GM12878 (cell line): Measurements from ENCODE around the gene CMSS1. TPM values are rescaled to one million over a fixed set of nuclear protein-coding genes. Genes with fewer than 3 reads are reported as not detected.

Experiments used
- ATAC-seq: fragments of 200-7000 bp; cut with Tn5 transposase; 3 replicates; pipeline ENCODE4 v1.9.1; 2020; ENCODE audit warnings: mild to moderate bottlenecking, moderate library complexity
- BruUV-seq: library from RNA; stranded (reverse); fragments of 400-500 nt; replicated peaks from 2 replicates; lab custom pipeline; 2021; lab: Mats Ljungman, UMichigan
- CTCF ChIA-PET: fragments of 300-600 bp; sonication (Branson Sonifier 250); formaldehyde crosslinking; extraction: SDS; loops from one replicate; lab custom pipeline; 2021; ENCODE audit warnings: inconsistent platforms; lab: Yijun Ruan, JAX
- POLR2A ChIA-PET: fragments of 350-600 bp; formaldehyde crosslinking; extraction: SDS; loops from one replicate; lab custom pipeline; 2021; ENCODE audit warnings: inconsistent platforms; lab: Charles Lee
- RAD21 ChIA-PET: fragments of 300-600 bp; sonication (Branson Sonifier 250); formaldehyde crosslinking; loops from one replicate; lab custom pipeline; 2023; ENCODE audit warnings: antibody characterized with exemption; ENCODE audit not compliant: unreplicated experiment; lab: Charles Lee
- SMC1A ChIA-PET: fragments of 300-600 bp; sonication (Branson Sonifier 250); formaldehyde crosslinking; loops from one replicate; lab custom pipeline; 2023; ENCODE audit not compliant: unreplicated experiment, uncharacterized antibody; lab: Charles Lee
- DNase-seq: peaks from one replicate; pipeline ENCODE4 v3.0.0-alpha.2; 2011; ENCODE audit warnings: low read depth, low spot score
- FAIRE-seq: peaks from 3 replicates; lab custom pipeline; 2011; peaks lifted over from hg19 to GRCh38; lab: Jason Lieb, UNC
- H2AFZ ChIP-seq: 2 replicates; pipeline ENCODE4 v1.6.0; 2011; ENCODE audit warnings: low read depth, low read length, control low read depth; ENCODE audit not compliant: control insufficient read depth
- H3K27ac ChIP-seq: 2 replicates; pipeline ENCODE4 v1.5.1; 2011; ENCODE audit warnings: control low read depth; ENCODE audit not compliant: control insufficient read depth, insufficient read depth
- H3K27me3 ChIP-seq, 2 experiments: replicated peaks in 1 of 2; 2 replicates each; pipeline versions ENCODE4 v1.6.0 to v1.6.1; 2011; ENCODE audit warnings: low read length in 1 of 2; ENCODE audit not compliant: control insufficient read depth in 2 of 2, insufficient read depth in 2 of 2
- H3K36me3 ChIP-seq, 2 experiments: 2 replicates each; pipeline ENCODE4 v1.5.1; 2011; ENCODE audit warnings: low read length in 1 of 2; ENCODE audit not compliant: control insufficient read depth in 2 of 2, insufficient read depth in 2 of 2
- H3K4me1 ChIP-seq: 2 replicates; pipeline ENCODE4 v1.6.1; 2011; ENCODE audit warnings: mild to moderate bottlenecking, low read length, moderate library complexity, mixed read lengths; ENCODE audit not compliant: control insufficient read depth, insufficient read depth
- H3K4me2 ChIP-seq: 2 replicates; pipeline ENCODE4 v1.6.0; 2011; ENCODE audit warnings: control low read depth; ENCODE audit not compliant: control insufficient read depth, insufficient read depth
- H3K4me3 ChIP-seq: fragments of 200-600 bp; sonication (generic); 2 replicates; pipeline ENCODE4 v1.5.1; 2016
- H3K79me2 ChIP-seq: 2 replicates; pipeline ENCODE4 v1.6.0; 2011; ENCODE audit warnings: low read length; ENCODE audit not compliant: control insufficient read depth, insufficient read depth
- H3K9ac ChIP-seq: 2 replicates; pipeline ENCODE4 v1.8.0; 2011; ENCODE audit warnings: low read length, control low read depth, mixed read lengths; ENCODE audit not compliant: control insufficient read depth, insufficient read depth
- H3K9me3 ChIP-seq: replicated peaks from 3 replicates; pipeline ENCODE4 v1.5.1; 2011; ENCODE audit warnings: mild to moderate bottlenecking, low read length; ENCODE audit not compliant: control insufficient read depth, insufficient read depth
- H4K20me1 ChIP-seq: 2 replicates; pipeline ENCODE4 v1.6.0; 2011; ENCODE audit not compliant: control insufficient read depth, insufficient read depth
- ATF3 ChIP-seq: IDR thresholded peaks from 2 replicates; pipeline ENCODE4 v1.6.1; 2011; ENCODE audit warnings: low read depth, mild to moderate bottlenecking, low read length, moderate library complexity, borderline replicate concordance; ENCODE audit errors: extremely low read depth
- CTCF ChIP-seq, 3 experiments: IDR thresholded peaks in 2 of 3; conservative IDR thresholded peaks in 1 of 3; 2 replicates each; pipeline ENCODE4 v1.5.1; 2011; ENCODE audit warnings: low read depth in 3 of 3, low read length in 3 of 3, mild to moderate bottlenecking in 3 of 3, control low read depth in 2 of 3, moderate library complexity in 2 of 3, inconsistent platforms in 1 of 3, mixed read lengths in 1 of 3; ENCODE audit not compliant: control insufficient read depth in 2 of 3, insufficient read depth in 1 of 3; ENCODE audit errors: extremely low read depth in 1 of 3
- MYB ChIP-seq: fragments of 150-350 bp; IDR thresholded peaks from 2 replicates; pipeline ENCODE4 v1.6.1; 2014; ENCODE audit warnings: mild to moderate bottlenecking, low read depth, low read length, borderline replicate concordance
- NR2C1 ChIP-seq: fragments of 450-650 bp; IDR thresholded peaks from 2 replicates; pipeline ENCODE4 v1.6.1; 2017; ENCODE audit warnings: antibody characterized with exemption, mild to moderate bottlenecking, moderate library complexity
- RAD51 ChIP-seq: fragments of 450-650 bp; IDR thresholded peaks from 2 replicates; pipeline ENCODE4 v1.6.1; 2016; ENCODE audit warnings: moderate library complexity, mild to moderate bottlenecking, inconsistent platforms
- SMC3 ChIP-seq: IDR thresholded peaks from 2 replicates; pipeline ENCODE4 v1.6.1; 2011; ENCODE audit warnings: low read length, improper control_type of control experiment, borderline replicate concordance
- STAT1 ChIP-seq: fragments of 450-650 bp; conservative IDR thresholded peaks from 2 replicates; pipeline ENCODE4 v1.6.1; 2014; ENCODE audit warnings: antibody characterized with exemption, mild to moderate bottlenecking
- TCF7 ChIP-seq: IDR thresholded peaks from 2 replicates; pipeline ENCODE4 v1.6.1; 2014; ENCODE audit warnings: antibody characterized with exemption, borderline replicate concordance
- ZNF384 ChIP-seq: IDR thresholded peaks from 2 replicates; pipeline ENCODE4 v1.6.1; 2012; ENCODE audit warnings: low read depth, mild to moderate bottlenecking, low read length, improper control_type of control experiment, borderline replicate concordance
- WGBS: methylation state at CpG from one replicate; pipeline ENCODE4 v1.1.6; 2016; ENCODE audit warnings: low lambda C conversion rate; ENCODE audit not compliant: insufficient replicate concordance, insufficient coverage; ENCODE audit errors: missing lambda C conversion rate; 5-methylcytosine and 5-hydroxymethylcytosine counted together
- in situ Hi-C: fragments of 300-500 bp; cut with MboI; formaldehyde crosslinking; loops from 9 replicates; pipeline ENCODE4 v1.14.3; 2018; ENCODE audit warnings: mixed read lengths
- intact Hi-C: fragments of 100-400 bp; cut with micrococcal nuclease; formaldehyde crosslinking; loops from one replicate; pipeline ENCODE4 v1.14.2; 2022; ENCODE audit not compliant: unreplicated experiment
- polyA plus RNA-seq, 11 experiments: library from polyadenylated mRNA; depleted of rRNA in 4 of 11; unstranded in 6 of 11; stranded (reverse) in 5 of 11; fragments of >200 nt; fragmentation: Nextera tagmentation in 4 of 11; fragmentation: Illumina TruSeq in 1 of 11; extraction: Ambion mirVana in 4 of 11; extraction: Trizol in 1 of 11; gene quantifications; 1 replicate in 1 of 11; 2 replicates in 10 of 11; pipeline versions ENCODE4 v1.2.1 to v1.2.3, GENCODE V29; 2011 to 2016; ENCODE audit warnings: inconsistent platforms in 2 of 11, missing spikeins in 2 of 11, low read depth in 1 of 11
- total RNA-seq, 4 experiments: library from RNA; depleted of rRNA in 3 of 4; stranded (reverse); fragments of >200 nt in 3 of 4; fragmentation: Illumina TruSeq in 1 of 4; extraction: Trizol in 1 of 4; gene quantifications; 2 replicates each; pipeline versions ENCODE4 v1.2.1 to v1.2.3, GENCODE V29; 2013 to 2021
- TF ChIP-seq, protein P1 (sequence below): fragments of 450-650 bp; IDR thresholded peaks from 2 replicates; pipeline ENCODE4 v1.6.1; 2017; ENCODE audit warnings: low read depth, mild to moderate bottlenecking, moderate library complexity
- TF ChIP-seq, protein P2 (sequence below): fragments of 150-350 bp; IDR thresholded peaks from 2 replicates; pipeline ENCODE4 v1.6.1; 2014; ENCODE audit warnings: mild to moderate bottlenecking, low read depth, low read length
- TF ChIP-seq, protein P3 (sequence below): fragments of 450-650 bp; IDR thresholded peaks from 2 replicates; pipeline ENCODE4 v1.6.1; 2017; ENCODE audit warnings: borderline replicate concordance
- TF ChIP-seq, protein P4 (sequence below): IDR thresholded peaks from 2 replicates; pipeline ENCODE4 v1.6.1; 2012; ENCODE audit warnings: low read depth, low read length, improper control_type of control experiment

Gene CMSS1
- total and polyA plus RNA-seq, 10 of the 15 experiments (the other 5 are each of a cell fraction or from before 2014, with no cell fraction given) = 31.0 to 118 (median 70.1) TPM

DNA sequence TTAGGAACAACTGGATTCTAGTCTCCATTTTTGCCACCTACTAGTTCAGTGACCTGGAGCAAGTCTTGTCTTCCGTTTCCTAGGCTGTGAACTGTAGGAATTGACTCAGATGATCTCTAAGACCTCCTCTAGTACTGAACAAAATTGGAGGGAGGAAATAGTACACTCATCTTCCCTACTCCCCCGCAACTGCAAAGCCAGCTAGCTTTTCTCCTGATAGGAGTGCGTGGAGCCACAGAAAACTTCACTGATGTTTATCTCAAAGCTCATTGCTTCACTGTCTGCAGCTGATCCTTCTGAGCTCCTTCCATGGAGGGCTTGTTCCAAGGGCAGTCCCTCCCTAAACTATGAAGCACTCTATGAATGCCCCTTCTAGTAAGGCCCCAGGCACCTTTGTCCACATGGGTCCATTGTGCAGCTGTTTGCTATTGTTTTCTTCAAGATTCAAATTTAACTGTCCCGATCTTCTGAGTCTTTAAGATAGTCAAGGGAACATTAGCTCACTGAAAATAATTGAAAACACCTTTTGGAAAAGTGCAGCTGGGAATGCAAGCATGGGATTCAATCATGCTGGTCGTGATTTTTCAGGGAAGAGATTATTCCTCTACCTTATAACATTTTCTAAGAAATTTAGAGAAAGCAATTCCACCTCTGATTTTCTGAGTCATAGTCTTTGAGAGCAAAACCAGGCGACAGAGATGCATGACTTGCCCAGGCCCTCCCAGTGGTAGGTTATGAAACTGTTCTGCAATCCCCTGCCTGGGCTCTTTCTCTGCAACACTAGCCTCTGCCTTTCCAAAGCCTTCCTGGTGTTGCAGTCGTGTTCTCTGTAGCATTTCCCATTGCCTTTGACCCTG is 272.4 kb downstream of the CMSS1 start:
- FAIRE-seq (peak; percentile 38), ATAC-seq (peak; percentile 90), DNase-seq (no peak)
- intact Hi-C loops (no loop called here), in situ Hi-C loops (no loop called here)
- no TSS peak for BruUV-seq
- POLR2A ChIA-PET = interaction anchor here (0.9 kb wide), 1 partner anchor 32 kb away, joined by 3 read pairs; no protein-coding TSS in a partner anchor
- H3K4me1 ChIP-seq = peaks cover 18% of the 10 kb centered on the region
- H2AFZ ChIP-seq = no peak overlapping the region
- no peaks in the 10 kb centered on the region for H4K20me1 ChIP-seq
- no peaks in the 10 kb centered on the region for H3K27me3 ChIP-seq
- 58% methylated on average over 7 of the region's 7 CpGs for WGBS
- RAD21 ChIA-PET = interaction anchor here (0.6 to 1.9 kb wide), 5 partner anchors 14 to 258 kb away, joined by 3 to 12 read pairs (median 4); no protein-coding TSS in a partner anchor
- no peak overlapping the region for H3K27ac ChIP-seq
- no peaks in the 10 kb centered on the region for H3K79me2 ChIP-seq
- no peak overlapping the region for H3K9ac ChIP-seq
- H3K4me2 ChIP-seq = no peak overlapping the region
- CTCF ChIA-PET = interaction anchor here (0.8 to 3.8 kb wide), 12 partner anchors 8 to 258 kb away, joined by 3 to 26 read pairs (median 7); no protein-coding TSS in a partner anchor
- H3K4me3 ChIP-seq = no peak overlapping the region
- SMC1A ChIA-PET = interaction anchor here (0.9 to 4.2 kb wide), 9 partner anchors 10 to 258 kb away, joined by 3 to 31 read pairs (median 8); no protein-coding TSS in a partner anchor
- H3K9me3 ChIP-seq = no peaks in the 10 kb centered on the region
- no peaks in the 10 kb centered on the region for H3K36me3 ChIP-seq
- TF ChIP-seq ZNF384 (no peak), TCF7 (no peak), STAT1 (no peak), SMC3 (peak; percentile 54; the same call in 1 of the 2 replicates), RAD51 (no peak), NR2C1 (no peak), MYB (no peak), CTCF (IDR thresholded peaks at IDR 0.05 in 2 of 3, conservative IDR thresholded peaks at IDR 0.05 in 1 of 3; ENCODE audit: control insufficient read depth in 2 of 3, extremely low read depth in 1 of 3, insufficient read depth in 1 of 3, low read depth in 3 of 3, low read length in 3 of 3) (peak; percentile 32 to 73 (median 72)), ATF3 (no peak)
- TF ChIP-seq, protein P1, sequence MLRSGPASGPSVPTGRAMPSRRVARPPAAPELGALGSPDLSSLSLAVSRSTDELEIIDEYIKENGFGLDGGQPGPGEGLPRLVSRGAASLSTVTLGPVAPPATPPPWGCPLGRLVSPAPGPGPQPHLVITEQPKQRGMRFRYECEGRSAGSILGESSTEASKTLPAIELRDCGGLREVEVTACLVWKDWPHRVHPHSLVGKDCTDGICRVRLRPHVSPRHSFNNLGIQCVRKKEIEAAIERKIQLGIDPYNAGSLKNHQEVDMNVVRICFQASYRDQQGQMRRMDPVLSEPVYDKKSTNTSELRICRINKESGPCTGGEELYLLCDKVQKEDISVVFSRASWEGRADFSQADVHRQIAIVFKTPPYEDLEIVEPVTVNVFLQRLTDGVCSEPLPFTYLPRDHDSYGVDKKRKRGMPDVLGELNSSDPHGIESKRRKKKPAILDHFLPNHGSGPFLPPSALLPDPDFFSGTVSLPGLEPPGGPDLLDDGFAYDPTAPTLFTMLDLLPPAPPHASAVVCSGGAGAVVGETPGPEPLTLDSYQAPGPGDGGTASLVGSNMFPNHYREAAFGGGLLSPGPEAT = no peak
- TF ChIP-seq, protein P2, sequence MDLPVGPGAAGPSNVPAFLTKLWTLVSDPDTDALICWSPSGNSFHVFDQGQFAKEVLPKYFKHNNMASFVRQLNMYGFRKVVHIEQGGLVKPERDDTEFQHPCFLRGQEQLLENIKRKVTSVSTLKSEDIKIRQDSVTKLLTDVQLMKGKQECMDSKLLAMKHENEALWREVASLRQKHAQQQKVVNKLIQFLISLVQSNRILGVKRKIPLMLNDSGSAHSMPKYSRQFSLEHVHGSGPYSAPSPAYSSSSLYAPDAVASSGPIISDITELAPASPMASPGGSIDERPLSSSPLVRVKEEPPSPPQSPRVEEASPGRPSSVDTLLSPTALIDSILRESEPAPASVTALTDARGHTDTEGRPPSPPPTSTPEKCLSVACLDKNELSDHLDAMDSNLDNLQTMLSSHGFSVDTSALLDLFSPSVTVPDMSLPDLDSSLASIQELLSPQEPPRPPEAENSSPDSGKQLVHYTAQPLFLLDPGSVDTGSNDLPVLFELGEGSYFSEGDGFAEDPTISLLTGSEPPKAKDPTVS = no peak
- TF ChIP-seq, protein P3, sequence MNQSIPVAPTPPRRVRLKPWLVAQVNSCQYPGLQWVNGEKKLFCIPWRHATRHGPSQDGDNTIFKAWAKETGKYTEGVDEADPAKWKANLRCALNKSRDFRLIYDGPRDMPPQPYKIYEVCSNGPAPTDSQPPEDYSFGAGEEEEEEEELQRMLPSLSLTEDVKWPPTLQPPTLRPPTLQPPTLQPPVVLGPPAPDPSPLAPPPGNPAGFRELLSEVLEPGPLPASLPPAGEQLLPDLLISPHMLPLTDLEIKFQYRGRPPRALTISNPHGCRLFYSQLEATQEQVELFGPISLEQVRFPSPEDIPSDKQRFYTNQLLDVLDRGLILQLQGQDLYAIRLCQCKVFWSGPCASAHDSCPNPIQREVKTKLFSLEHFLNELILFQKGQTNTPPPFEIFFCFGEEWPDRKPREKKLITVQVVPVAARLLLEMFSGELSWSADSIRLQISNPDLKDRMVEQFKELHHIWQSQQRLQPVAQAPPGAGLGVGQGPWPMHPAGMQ = no peak
- TF ChIP-seq, protein P4, sequence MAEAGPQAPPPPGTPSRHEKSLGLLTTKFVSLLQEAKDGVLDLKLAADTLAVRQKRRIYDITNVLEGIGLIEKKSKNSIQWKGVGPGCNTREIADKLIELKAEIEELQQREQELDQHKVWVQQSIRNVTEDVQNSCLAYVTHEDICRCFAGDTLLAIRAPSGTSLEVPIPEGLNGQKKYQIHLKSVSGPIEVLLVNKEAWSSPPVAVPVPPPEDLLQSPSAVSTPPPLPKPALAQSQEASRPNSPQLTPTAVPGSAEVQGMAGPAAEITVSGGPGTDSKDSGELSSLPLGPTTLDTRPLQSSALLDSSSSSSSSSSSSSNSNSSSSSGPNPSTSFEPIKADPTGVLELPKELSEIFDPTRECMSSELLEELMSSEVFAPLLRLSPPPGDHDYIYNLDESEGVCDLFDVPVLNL = no peak
